ENCODE data around the gene ANP32A.

DNA sequence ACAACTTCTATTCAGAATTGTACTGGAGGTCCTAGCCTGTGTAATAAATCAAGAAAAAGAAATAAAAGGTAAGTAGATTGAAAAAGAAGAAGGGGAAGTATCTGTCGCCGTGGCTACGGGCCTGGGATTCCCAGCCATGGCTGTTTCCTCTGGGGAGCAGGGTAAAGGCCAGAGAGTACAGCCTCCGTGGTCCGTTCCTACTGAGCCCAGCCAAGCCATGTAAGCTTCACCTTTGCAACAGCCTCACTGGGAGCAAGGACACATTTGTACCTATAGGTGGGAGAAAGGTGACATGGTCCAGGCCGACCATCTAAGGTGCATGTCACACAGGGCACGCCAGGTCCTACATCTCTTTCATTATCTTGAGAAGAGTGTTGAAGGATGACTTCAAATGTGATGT, 71.3 kb downstream of the ANP32A start:
- TF ChIP-seq, protein P1, sequence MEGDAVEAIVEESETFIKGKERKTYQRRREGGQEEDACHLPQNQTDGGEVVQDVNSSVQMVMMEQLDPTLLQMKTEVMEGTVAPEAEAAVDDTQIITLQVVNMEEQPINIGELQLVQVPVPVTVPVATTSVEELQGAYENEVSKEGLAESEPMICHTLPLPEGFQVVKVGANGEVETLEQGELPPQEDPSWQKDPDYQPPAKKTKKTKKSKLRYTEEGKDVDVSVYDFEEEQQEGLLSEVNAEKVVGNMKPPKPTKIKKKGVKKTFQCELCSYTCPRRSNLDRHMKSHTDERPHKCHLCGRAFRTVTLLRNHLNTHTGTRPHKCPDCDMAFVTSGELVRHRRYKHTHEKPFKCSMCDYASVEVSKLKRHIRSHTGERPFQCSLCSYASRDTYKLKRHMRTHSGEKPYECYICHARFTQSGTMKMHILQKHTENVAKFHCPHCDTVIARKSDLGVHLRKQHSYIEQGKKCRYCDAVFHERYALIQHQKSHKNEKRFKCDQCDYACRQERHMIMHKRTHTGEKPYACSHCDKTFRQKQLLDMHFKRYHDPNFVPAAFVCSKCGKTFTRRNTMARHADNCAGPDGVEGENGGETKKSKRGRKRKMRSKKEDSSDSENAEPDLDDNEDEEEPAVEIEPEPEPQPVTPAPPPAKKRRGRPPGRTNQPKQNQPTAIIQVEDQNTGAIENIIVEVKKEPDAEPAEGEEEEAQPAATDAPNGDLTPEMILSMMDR (IDR thresholded peaks at IDR 0.05): no peak
- no peak for TF ChIP-seq POLR2A (IDR thresholded peaks at IDR 0.05)
